HG02885 (cell line): Measurements from ENCODE around the gene PFDN4.

Experiments
- ATAC-seq: cut with Tn5 transposase; IDR thresholded peaks from one replicate; pipeline ENCODE4 v1.9.1; 2021; ENCODE audit warnings: mild to moderate bottlenecking; ENCODE audit not compliant: unreplicated experiment, poor library complexity

Gene PFDN4

GRCh38 chr20:54199283-54199682 is 8.6 kb upstream of the PFDN4 start:
- peak; percentile 12 for ATAC-seq

GRCh38 chr20:54199721-54200176 is 8.1 kb upstream of the PFDN4 start:
- ATAC-seq, result peak; percentile 61

GRCh38 chr20:54200487-54201267 is 7.2 kb upstream of the PFDN4 start:
- ATAC-seq, result no peak

GRCh38 chr20:54201268-54201846 is 6.5 kb upstream of the PFDN4 start:
- ATAC-seq, result no peak

- ATAC-seq, result no peak
Measured at GRCh38 chr20:54203281-54203680, 4.6 kb upstream of the PFDN4 start.

- ATAC-seq, result no peak
Measured at GRCh38 chr20:54204063-54204462, 3.8 kb upstream of the PFDN4 start.

GRCh38 chr20:54204481-54204880 is 3.4 kb upstream of the PFDN4 start:
- no peak for ATAC-seq

DNA sequence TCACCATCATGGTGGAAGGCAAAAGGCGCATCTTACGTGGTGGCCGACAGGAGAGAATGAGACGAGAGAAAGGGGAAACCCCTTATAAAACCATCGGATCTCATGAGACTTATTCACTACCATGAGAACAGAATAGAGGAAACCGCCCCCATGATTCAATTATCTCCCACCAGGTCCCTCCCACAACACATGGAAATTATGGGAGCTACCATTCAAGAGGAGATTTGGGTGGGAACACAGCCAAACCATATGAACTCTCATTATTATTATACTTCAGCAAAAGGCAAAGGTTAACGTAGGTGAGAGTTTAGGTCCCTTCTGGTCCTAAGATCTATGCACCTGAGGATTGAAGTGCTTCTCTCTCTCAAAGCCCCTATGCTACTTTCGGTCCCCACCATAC is 2.4 kb upstream of the PFDN4 start:
- no peak for ATAC-seq

GRCh38 chr20:54207053-54207742 is 689 bp upstream of the PFDN4 start:
- no peak for ATAC-seq

- ATAC-seq, result peak; percentile 8
Measured at GRCh38 chr20:54208548-54209176, 775 bp downstream of the PFDN4 start.

DNA sequence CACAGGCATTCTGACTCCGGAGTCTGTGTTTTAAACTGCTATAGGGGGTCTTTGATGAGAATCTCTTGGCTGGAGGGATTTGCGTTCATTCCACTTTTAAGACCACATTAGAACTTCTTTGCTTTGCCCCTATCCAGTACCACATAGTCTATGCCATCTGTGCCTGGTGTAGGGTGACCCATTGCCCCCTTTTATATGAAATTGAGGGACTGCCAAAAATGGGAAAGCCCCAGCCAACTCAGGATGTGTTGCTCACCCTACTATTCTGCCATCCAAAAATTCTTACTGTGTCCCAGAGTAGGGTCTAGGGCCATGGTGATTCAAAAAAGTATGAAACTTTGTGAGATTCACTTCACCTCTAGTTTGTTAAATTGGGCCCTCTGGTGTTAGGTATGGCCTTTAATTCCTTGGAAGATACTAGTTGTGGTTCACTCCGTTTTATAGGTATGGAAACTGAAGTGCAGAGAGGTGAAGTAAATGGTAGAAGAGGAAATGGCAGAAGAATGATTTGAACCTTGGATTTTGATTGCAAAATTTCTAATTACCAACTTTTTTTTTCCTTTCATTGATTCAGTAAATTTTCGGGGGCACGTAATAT is 1.4 kb downstream of the PFDN4 start:
- no peak for ATAC-seq

- no peak for ATAC-seq
Measured at GRCh38 chr20:54212226-54212625, 4.3 kb downstream of the PFDN4 start.

- no peak for ATAC-seq
Measured at GRCh38 chr20:54212871-54213270, 5.0 kb downstream of the PFDN4 start.

DNA sequence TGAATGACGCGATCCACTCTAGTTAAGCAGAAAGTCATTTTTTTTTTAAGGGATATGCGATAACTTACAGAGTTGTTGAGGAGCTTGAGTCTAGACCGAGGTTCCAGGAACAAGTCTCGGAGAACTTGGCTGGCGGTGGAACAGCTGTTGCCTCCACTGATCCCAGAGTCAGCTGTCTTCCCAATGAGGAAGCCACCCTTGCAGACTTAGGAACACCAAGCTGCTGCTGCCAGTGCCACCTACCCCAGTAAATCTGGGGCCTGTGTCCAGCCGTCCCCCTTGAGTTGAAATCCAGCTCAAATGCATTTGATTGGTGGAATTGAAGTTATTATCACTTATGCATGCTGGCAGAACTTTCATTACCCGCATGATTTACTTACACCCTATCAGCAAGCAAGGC is 6.7 kb downstream of the PFDN4 start:
- ATAC-seq, result no peak

DNA sequence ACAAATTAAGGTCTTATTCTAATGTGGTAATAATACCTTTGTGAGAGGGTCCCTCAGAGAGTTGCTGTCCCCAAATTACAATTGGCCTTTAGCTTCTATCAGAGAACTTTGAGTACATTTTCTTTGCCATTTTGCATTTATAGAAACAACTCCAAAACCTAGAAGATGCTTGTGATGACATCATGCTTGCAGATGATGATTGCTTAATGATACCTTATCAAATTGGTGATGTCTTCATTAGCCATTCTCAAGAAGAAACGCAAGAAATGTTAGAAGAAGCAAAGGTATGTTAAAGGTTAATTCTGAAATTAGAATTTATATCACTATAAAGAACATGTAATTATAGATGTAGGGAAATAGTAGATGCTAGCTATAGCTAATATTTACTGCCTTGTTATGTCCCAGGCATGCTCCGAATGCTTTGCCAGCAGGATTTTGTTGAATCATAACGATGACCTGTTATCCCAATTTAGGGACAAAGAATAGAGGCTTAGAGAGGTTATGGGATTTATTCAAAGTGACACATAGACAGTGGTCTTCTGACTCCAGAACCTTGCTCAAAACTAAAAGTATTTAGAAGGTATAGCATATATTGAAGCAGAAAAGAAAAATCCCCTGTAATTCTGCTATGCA is 7.4 kb downstream of the PFDN4 start:
- no peak for ATAC-seq

DNA sequence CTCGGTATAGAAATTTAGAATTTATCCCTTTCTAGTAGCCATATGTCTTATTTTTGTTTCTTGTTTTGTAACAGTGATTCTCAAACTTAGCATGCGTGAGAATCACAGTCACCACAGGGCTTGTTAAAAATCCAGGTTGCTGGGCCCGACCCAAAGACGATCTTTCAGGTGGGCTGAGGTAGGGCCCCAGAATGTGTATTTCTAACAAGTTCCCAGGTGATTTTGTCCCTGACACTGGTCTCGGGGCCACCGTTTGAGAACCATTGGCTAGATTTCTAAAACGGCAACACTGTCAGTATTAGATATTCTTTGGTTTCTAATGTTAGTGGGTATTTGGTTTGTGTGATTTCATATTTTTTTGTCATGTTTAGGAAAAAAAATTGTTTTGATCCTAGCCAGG is 9.9 kb downstream of the PFDN4 start:
- ATAC-seq, result no peak

GRCh38 chr20:54218470-54218869 is 10.6 kb downstream of the PFDN4 start:
- ATAC-seq, result no peak

GRCh38 chr20:54219751-54220426 is 12.0 kb downstream of the PFDN4 start:
- ATAC-seq, result no peak

DNA sequence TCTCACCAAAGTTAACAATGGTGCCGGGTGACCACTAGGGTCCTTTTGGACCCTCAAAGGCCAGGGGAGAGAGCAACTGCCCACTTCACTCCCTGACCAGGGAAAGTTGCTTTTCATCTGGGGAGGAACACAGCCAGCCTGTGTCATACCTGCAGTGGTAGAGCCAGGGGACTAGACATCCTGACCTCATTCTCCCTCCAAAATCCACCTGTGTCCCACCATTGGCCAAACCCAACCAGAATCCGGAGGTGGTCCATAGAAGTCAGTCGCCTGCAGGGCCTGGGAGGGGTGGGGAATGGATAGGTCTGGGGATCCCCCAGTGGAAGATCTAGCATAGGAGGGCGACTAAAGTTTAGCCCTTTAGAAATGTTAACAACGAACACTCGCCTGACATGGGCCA is 12.8 kb downstream of the PFDN4 start:
- no peak for ATAC-seq

DNA sequence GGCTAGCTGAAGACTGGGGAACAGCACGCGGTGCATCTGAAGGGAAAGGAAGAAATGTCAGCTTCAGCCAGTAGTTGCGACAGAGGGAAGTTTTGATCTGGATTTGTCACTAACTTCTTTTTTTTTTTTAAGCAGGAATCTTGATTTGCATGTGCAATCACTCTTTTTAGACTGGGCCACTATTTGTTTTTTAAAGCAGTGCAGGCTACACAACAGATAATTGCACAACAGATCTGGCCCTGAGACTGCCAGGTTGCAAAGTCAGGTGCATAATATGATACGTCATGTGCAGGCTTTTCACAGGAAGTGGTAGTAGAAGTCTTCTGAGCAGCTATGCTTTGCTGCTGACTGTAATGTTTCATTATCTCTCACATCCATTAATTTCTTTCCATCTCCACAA is 13.5 kb downstream of the PFDN4 start:
- ATAC-seq, result no peak
